WTC11 (cell line): ENCODE measurements around the gene PRR5L.

ENCODE experiments used
- ARID4B ChIP-seq: sonication (generic); formaldehyde crosslinking; IDR thresholded peaks from 2 replicates; pipeline ENCODE4 v1.8.0; 2023; ENCODE audit warnings: missing genetic modification reagents, mild to moderate bottlenecking, borderline replicate concordance
- ATF3 ChIP-seq: sonication (generic); formaldehyde crosslinking; conservative IDR thresholded peaks from 2 replicates; pipeline ENCODE4 v1.8.1; 2022; ENCODE audit warnings: mild to moderate bottlenecking, missing genetic modification reagents
- ESRRA ChIP-seq: sonication (generic); formaldehyde crosslinking; IDR thresholded peaks from 2 replicates; pipeline ENCODE4 v1.8.1; 2022; ENCODE audit warnings: mild to moderate bottlenecking, missing genetic modification reagents, borderline replicate concordance
- FOXJ3 ChIP-seq: sonication (generic); formaldehyde crosslinking; IDR thresholded peaks from 2 replicates; pipeline ENCODE4 v1.9.0; 2021; ENCODE audit warnings: missing genetic modification reagents, mild to moderate bottlenecking, borderline replicate concordance
- JUN ChIP-seq: sonication (generic); formaldehyde crosslinking; IDR thresholded peaks from 2 replicates; pipeline ENCODE4 v1.8.0; 2023; ENCODE audit warnings: mild to moderate bottlenecking, missing genetic modification reagents
- TF ChIP-seq, protein P1 (sequence below): fragments of 200-600 bp; IDR thresholded peaks from 2 replicates; pipeline ENCODE4 v1.8.0; 2022; ENCODE audit warnings: antibody characterized with exemption

- TF ChIP-seq ATF3 (CRISPR knock-in tag) (no peak), ESRRA (CRISPR knock-in tag) (no peak), ARID4B (no peak), FOXJ3 (CRISPR knock-in tag) (no peak), JUN (CRISPR knock-in tag) (no peak)
- TF ChIP-seq, protein P1, sequence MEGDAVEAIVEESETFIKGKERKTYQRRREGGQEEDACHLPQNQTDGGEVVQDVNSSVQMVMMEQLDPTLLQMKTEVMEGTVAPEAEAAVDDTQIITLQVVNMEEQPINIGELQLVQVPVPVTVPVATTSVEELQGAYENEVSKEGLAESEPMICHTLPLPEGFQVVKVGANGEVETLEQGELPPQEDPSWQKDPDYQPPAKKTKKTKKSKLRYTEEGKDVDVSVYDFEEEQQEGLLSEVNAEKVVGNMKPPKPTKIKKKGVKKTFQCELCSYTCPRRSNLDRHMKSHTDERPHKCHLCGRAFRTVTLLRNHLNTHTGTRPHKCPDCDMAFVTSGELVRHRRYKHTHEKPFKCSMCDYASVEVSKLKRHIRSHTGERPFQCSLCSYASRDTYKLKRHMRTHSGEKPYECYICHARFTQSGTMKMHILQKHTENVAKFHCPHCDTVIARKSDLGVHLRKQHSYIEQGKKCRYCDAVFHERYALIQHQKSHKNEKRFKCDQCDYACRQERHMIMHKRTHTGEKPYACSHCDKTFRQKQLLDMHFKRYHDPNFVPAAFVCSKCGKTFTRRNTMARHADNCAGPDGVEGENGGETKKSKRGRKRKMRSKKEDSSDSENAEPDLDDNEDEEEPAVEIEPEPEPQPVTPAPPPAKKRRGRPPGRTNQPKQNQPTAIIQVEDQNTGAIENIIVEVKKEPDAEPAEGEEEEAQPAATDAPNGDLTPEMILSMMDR: no peak
Observed at GRCh38 chr11:36288442-36289225, 7.5 kb upstream of the PRR5L start.
